ENCODE measurements around the gene KLK7.

The KLK7 gene

DNA sequence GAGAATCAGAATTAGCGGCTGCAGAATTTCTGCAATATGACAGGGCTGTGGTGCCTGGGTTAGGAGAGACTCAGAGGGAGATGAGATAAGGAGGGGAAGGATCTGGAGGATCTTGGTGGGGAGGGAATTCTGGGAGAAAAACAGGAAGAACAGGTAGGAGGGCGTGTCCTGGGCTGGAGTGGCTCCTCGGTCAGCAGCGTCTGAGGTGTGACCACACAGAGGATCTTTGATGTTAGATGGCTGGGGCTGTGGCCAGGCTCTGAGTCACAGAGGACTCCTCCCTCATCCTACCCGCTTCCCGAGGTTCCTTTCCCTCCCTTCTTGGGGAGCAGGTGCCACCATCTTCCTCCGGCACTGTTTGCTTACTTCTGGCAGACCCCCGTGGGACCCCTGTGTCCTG lies 8.0 kb downstream of the KLK7 start:
- no peak for TF ChIP-seq CREB1 (IDR thresholded peaks at IDR 0.05; ENCODE audit: low read depth)
- TF ChIP-seq TCF12 (IDR thresholded peaks at IDR 0.05; ENCODE audit: low read depth) = no peak

DNA sequence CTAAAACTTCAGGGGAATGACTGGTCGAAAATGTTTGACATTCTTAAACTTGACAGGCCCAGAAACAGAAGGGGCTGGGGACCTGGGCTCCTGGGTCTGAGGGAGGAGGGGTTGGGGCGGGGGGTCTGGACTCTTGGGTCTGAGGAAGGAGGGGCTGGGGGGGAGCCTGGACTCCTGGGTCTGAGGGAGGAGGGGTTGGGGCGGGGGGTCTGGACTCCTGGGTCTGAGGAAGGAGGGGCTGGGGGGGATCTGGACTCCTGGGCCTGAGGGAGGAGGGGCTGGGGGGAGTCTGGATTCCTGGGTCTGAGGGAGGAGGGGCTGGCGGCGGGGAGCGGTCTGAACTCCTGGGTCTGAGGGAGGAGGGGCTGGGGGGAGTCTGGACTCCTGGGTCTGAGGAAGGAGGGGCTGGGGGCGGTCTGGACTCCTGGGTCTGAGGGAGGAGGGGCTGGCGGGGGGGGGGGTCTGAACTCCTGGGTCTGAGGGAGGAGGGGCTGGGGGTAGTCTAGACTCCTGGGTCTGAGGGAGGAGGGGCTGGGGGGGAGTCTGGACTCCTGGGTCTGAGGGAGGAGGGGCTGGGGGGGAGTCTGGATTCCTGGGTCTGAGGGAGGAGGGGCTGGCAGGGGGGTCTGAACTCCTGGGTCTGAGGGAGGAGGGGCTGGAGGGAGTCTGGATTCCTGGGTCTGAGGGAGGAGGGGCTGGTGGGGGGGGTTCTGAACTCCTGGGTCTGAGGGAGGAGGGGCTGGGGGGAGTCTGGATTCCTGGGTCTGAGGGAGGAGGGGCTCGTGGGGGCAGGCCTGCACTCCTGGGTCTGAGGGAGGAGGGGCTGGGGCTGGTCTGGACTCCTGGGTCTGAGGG lies 8.8 kb downstream of the KLK7 start:
- TF ChIP-seq TCF12 (IDR thresholded peaks at IDR 0.05; ENCODE audit: low read depth) = no peak
- no peak for TF ChIP-seq ZBTB7A (IDR thresholded peaks at IDR 0.05; ENCODE audit: low read depth)
- TF ChIP-seq YY1 (IDR thresholded peaks at IDR 0.05; ENCODE audit: low read depth) = no peak
- TF ChIP-seq NFIC (IDR thresholded peaks at IDR 0.05) = no peak
- TF ChIP-seq TEAD4 (IDR thresholded peaks at IDR 0.05) = no peak
- no peak for TF ChIP-seq EP300 (IDR thresholded peaks at IDR 0.05; ENCODE audit: borderline replicate concordance)
- TF ChIP-seq EGR1 (IDR thresholded peaks at IDR 0.05) = no peak
- TF ChIP-seq, protein P1, sequence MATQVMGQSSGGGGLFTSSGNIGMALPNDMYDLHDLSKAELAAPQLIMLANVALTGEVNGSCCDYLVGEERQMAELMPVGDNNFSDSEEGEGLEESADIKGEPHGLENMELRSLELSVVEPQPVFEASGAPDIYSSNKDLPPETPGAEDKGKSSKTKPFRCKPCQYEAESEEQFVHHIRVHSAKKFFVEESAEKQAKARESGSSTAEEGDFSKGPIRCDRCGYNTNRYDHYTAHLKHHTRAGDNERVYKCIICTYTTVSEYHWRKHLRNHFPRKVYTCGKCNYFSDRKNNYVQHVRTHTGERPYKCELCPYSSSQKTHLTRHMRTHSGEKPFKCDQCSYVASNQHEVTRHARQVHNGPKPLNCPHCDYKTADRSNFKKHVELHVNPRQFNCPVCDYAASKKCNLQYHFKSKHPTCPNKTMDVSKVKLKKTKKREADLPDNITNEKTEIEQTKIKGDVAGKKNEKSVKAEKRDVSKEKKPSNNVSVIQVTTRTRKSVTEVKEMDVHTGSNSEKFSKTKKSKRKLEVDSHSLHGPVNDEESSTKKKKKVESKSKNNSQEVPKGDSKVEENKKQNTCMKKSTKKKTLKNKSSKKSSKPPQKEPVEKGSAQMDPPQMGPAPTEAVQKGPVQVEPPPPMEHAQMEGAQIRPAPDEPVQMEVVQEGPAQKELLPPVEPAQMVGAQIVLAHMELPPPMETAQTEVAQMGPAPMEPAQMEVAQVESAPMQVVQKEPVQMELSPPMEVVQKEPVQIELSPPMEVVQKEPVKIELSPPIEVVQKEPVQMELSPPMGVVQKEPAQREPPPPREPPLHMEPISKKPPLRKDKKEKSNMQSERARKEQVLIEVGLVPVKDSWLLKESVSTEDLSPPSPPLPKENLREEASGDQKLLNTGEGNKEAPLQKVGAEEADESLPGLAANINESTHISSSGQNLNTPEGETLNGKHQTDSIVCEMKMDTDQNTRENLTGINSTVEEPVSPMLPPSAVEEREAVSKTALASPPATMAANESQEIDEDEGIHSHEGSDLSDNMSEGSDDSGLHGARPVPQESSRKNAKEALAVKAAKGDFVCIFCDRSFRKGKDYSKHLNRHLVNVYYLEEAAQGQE (IDR thresholded peaks at IDR 0.05; ENCODE audit: low read depth) = no peak
- TF ChIP-seq FOXM1 (IDR thresholded peaks at IDR 0.05; ENCODE audit: borderline replicate concordance, low read depth) = no peak

DNA sequence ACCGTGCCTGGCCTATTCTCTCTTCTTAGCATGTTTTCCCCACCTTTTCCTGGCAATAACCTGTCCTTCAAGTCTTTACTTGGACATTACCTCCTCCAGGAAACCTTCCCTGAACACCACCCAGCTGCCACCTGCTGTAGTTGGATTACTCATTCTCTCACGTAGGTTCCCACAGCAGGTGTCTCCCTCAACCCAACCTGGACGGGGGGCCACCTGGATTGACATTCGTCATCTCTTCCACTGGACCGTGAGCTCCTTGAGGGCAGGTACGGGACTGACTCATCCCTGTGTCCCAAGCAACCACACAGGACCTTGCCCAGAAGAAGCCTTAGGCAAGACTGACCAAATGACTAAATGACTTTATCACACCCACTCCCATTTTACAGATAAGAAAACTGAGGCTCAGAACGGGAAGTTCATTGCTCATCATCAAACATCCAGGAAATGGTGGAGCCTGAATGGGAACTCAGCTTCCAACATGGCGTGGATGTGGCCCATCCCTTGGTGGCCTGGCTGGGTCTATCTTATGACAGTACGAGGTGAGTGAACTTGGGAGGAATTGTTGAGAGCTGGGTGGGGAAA lies 10.8 kb downstream of the KLK7 start:
- TF ChIP-seq NFIC (IDR thresholded peaks at IDR 0.05) (no peak), ZBTB7A (IDR thresholded peaks at IDR 0.05; ENCODE audit: low read depth) (no peak), RAD21 (IDR thresholded peaks at IDR 0.05; ENCODE audit: low read depth) (no peak), TAF1 (IDR thresholded peaks at IDR 0.05; ENCODE audit: low read depth) (no peak), CREB1 (IDR thresholded peaks at IDR 0.05; ENCODE audit: low read depth) (no peak), TEAD4 (IDR thresholded peaks at IDR 0.05) (no peak), EP300 (IDR thresholded peaks at IDR 0.05; ENCODE audit: borderline replicate concordance) (no peak), EGR1 (IDR thresholded peaks at IDR 0.05) (no peak), CEBPB (IDR thresholded peaks at IDR 0.05) (no peak), YY1 (IDR thresholded peaks at IDR 0.05; ENCODE audit: low read depth) (no peak), FOXM1 (IDR thresholded peaks at IDR 0.05; ENCODE audit: borderline replicate concordance, low read depth) (no peak), TCF12 (IDR thresholded peaks at IDR 0.05; ENCODE audit: low read depth) (no peak)
- TF ChIP-seq, protein P2, sequence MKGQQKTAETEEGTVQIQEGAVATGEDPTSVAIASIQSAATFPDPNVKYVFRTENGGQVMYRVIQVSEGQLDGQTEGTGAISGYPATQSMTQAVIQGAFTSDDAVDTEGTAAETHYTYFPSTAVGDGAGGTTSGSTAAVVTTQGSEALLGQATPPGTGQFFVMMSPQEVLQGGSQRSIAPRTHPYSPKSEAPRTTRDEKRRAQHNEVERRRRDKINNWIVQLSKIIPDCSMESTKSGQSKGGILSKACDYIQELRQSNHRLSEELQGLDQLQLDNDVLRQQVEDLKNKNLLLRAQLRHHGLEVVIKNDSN (IDR thresholded peaks at IDR 0.05) = no peak
- TF ChIP-seq, protein P3, sequence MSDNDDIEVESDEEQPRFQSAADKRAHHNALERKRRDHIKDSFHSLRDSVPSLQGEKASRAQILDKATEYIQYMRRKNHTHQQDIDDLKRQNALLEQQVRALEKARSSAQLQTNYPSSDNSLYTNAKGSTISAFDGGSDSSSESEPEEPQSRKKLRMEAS (IDR thresholded peaks at IDR 0.05) = no peak
- TF ChIP-seq, protein P1 (IDR thresholded peaks at IDR 0.05; ENCODE audit: low read depth) = no peak

DNA sequence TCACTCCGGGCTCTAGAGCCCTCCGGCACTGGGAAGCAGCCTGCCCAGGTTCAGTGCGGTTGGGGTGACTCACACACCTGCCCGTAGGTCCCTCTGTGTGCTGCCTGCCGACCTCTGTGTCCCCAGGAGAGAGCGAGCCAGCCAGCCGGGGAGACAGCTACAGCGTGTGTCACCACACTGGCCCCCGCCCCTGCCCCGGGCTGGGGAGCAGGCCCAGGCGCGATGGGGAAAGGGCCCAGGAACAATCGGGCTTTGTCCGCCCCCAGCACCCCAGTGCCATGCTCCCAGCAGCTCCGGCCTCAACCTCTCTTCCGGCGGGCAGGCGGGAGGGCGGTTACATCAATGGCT lies 14.3 kb downstream of the KLK7 start, which contains the start of gene KLK6:
KLK6 (minus strand) TSS at position 179 of the 348 bp plus-strand sequence. CDS start 1,487 bp downstream, outside the sequence.
- TF ChIP-seq YY1 (IDR thresholded peaks at IDR 0.05; ENCODE audit: low read depth) (no peak), CREB1 (IDR thresholded peaks at IDR 0.05; ENCODE audit: low read depth) (no peak), NFIC (IDR thresholded peaks at IDR 0.05) (no peak), TEAD4 (IDR thresholded peaks at IDR 0.05) (no peak), RAD21 (IDR thresholded peaks at IDR 0.05; ENCODE audit: low read depth) (no peak), CEBPB (IDR thresholded peaks at IDR 0.05) (no peak)

DNA sequence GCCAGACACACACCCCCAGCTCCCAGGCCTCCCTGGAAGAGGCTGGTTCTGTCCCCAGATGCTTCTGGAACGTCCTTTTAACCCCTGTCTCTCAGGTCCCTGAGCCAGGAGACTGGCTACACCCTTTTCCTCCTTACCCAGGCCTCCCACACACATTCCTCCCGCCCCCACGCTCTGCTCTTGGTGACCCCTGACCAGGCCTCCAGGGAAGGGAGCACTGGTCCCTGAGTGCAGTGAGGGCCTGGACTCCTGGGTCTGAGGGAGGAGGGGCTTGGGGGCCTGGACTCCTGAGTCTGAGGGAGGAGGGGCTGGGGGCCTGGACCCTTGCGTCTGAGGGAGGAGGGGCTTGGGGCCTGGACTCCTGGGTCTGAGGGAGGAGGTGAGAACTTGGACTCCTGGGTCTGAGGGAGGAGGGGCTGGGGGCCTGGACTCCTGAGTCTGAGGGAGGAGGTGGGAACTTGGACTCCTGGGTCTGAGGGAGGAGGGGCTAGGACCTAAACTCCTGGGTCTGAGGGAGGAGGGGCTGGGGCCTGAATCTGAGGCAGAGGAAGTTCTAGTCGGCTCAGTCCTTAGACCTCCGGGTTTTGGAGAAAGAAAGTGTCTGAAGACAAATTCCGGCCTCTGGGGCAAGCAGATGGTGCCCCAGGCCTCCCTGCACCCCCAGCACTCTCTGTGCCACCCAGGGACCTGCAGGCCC lies 14.9 kb downstream of the KLK7 start:
- no peak for TF ChIP-seq TAF1 (IDR thresholded peaks at IDR 0.05; ENCODE audit: low read depth)
- TF ChIP-seq FOXM1 (IDR thresholded peaks at IDR 0.05; ENCODE audit: borderline replicate concordance, low read depth) = no peak
- TF ChIP-seq, protein P2 (IDR thresholded peaks at IDR 0.05) = no peak
- no peak for TF ChIP-seq RAD21 (IDR thresholded peaks at IDR 0.05; ENCODE audit: low read depth)
- TF ChIP-seq, protein P3 (IDR thresholded peaks at IDR 0.05) = no peak
- no peak for TF ChIP-seq CEBPB (IDR thresholded peaks at IDR 0.05)

All from Ishikawa (cell line).